Smooth muscle cell of the brain vasculature (primary cell): ENCODE data around the gene CDH2.

ENCODE experiments used
- DNase-seq: peaks from one replicate; pipeline ENCODE4 v3.0.0-alpha.2; 2012; ENCODE audit warnings: low read depth, low spot score

Gene CDH2

DNA sequence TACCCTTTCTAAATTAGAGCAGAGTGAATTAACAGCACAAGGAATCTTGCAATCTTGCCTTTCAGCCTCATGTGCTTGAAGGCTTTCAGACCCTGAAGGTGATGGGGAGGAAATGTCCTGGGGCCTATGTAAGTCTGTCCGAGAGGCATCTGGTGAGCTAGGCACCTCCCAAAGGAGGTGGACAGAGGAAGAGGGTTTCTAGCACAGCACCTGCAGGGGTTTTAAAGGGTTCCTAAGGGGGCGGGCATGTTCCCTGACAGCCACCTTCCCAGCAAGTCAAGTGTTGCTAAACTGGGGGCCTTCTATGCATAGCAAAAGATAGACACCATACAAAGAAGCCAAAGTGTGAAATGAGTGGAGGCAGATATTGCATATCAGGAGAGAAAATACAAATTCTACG is 88.5 kb downstream of the CDH2 start:
- no peak for DNase-seq

DNA sequence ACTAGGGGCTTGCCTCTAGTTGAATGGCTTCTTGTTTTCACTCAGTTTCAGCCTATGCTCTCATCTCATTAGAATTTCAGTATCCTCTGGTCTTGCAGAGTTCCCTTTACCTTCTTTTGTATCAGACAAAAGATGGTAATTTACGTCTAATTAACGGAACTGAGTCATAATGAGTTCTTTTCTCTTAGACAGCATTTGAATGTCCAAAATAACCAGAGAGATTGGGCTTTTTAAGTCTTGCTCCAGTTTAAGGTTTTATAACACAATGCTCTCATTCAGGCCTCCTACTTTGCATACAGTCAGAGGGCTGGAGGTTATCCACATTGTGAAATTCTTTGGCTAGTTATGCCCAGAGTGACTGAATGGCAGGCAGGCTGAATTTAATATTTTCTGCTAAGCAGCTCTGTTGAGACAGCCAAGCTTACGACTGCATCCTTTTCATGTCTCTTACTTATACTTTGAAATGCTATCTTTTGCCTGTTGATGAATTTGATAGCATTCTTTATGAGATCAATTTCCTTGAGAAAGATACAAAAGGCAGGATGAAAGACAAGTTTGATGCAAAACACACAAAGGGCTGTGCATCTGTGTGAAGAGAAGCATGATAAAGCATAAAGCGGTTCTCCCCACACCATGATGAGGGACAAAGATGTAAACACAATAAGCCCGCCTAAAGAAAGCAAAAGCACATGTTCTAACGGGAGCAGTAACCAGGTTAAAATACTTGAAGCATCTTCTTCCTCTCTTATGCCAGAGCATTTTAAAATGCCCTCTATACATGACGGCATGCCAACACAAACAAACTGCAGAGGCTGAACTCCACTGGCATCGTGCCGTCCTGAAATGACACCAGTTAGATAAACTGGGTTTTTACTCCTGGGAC is 90.0 kb downstream of the CDH2 start:
- no peak for DNase-seq

DNA sequence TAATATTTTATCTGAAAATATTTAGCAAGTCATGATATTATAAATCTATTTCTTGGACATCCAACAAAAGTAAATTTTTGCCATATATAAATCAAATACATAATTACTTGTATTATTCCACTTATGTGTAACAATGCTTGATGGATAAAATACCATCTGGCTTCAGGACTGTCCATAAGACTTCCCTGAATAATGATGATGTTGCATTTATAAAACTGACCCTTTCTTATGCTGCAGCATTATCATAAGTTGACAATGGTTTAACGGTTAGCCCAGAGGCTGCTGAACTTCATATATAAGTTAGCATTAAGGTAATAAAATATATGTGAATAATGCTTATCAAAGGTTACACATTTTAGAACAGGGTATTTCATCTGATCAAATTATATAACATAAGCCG is 95.4 kb downstream of the CDH2 start:
- no peak for DNase-seq

DNA sequence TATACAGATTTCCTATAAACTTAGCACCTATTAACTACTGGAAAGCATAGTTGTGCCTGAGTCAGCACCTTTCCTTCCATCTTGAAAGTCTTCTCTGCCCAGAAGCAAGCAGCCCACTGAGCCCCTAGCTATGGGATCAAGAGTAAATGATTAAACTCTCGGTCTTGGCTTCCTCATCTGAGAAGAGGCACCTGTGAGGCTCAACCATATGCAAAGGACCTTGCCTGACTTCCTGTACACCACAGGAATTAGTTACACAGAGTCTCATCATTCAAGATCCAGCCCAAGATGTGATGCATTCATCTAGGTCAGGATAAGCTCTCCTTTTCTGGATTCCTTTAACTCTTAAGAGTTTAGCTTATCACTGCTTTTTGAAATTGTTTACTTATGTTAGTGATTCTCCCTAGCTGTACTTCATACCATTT is 96.0 kb downstream of the CDH2 start:
- no peak for DNase-seq

DNA sequence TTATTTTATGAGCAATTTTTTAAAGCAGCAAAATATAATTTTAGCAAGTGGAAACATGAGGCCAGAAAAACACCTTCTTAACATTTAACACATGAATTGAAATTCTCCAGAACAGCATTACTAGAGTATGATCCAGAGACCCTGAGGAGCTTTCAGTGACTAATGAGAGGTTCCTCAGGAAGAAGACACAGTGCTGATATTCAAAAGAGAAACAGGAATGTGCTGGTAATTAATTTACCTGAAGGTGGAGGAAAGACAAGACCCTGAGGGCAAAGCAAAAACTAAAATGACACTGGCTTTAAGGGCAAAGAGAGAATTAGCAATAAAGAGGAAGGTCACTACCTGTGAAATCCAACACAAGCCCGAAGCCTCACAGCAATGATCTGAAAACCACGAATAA is 97.0 kb downstream of the CDH2 start:
- DNase-seq: no peak

DNA sequence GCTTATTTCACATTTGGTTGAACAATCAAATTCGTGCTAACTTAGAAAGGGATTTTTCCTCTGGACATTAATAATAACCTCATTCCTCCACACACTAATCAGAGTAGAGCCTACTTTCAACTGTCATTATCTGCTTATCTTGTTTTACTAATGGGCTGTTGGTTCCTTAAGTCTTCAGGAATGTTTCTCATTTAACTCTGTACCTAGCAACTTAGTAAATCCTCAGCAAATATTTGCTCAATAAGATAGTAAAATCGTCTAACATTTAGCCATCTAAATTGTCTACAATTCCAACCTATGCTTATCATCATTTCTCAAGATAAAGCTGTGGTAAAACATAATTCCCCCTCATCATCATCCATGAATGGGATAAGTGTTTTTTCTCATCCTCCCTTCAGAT is 98.1 kb downstream of the CDH2 start:
- no peak for DNase-seq

DNA sequence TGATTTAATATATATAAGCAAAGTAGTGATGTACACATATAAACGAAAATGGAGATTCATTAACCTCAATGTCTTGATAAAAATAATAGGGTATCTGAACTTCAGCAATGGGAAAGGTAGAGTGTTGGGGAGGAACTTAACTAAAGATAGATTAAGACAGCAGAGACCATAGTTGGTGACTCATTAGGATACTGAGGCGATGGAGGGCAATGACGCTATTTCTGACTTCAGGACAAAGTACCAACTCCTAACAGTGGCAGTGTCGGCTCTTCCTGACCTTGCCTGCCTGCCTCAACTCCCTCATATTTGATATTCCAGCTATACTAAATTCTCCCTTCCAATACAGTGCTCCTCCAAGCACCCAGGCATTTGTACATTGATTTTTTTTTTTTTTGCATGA is 98.6 kb downstream of the CDH2 start:
- DNase-seq: no peak

DNA sequence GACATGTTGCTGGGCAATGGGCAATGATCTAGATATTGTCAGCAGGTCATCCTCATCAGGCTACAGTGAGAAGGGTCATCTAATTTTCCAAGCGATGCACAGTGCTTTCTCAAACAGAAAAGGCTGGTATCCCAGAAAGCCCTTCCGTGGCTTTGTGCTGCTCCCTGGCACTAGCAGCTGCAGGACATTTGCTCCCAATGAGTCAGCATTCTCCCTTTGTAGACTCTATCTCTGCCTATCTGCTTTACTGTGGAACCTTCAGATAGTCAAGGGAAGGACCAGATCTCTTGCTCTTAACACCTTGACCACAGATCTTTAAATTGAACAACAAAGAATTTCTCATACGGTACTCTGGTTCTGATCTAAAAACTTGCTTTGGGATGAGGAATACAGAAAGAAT is 101.4 kb downstream of the CDH2 start:
- no peak for DNase-seq

DNA sequence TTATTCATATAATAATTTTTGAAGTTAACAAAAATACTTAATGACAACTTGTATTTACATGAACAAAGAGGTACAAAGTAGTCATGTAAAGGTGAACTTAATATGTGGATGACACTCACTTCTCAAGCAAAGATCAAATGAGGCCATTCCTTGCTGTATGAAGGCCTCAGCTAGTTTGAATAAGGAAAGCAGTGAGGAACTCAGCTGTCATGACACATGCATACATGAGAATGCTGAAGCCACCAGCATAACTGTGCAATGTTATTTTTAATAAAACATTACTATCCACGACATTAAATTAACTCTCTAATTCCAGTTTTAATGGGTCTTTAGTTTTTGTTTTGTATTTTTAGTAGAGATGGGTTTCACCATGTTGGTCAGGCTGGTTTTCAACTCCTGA is 102.9 kb downstream of the CDH2 start:
- no peak for DNase-seq

DNA sequence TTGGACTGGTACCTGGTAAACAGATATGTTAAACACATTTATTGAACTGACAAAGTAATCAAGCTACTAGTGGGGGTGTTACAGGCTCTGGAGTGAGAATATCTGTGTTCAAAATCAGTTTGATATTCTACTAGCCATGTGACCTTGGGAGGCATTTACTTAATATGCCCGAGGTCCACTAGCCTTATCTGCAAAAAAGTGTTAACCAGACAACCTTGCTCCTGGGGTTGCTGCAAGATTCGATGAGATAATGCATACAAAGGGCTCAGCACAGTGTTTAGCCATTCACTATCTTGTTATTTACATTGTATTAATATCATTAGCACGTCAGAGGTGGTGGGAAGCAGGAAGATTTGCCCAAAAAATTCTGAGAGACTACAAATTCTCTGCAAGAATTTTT is 103.3 kb downstream of the CDH2 start:
- no peak for DNase-seq

DNA sequence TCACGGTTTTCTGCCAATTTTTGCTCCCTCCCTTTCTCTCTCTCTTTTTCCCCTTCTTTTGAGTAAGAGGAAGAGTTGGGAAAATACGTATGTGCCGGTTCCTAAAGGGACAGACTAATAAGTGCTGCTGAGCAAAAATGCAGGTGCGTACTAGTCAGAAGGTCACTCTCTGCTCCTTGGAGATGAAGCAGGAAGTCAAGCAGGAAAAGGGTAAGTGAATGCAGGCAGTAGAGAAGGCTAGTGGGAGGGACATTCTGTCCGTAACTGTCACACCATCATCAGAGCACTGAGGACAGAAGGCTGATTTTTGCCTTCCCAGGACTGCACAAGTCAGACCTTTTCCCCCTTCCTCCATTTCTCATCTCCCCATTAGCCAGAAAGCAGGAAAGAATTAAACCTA is 105.7 kb downstream of the CDH2 start:
- DNase-seq: no peak

DNA sequence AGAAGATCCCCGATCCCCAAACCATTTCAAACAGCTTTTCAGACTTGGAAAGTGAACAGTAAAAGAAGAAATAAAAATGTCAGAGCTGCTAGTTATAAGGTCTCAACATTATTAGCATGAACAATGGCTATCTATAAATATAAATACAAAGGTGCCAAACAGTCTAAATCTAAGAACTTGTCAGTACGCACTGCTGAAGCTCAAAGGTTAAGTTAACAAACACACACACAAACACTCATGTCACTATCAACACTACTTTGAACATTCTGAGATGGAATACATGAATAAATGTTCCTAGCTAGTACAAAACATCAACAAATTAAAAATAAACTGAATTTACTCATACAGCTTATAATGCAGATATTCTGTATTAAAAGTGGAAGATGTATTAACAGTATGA is 108.7 kb downstream of the CDH2 start:
- DNase-seq: no peak

DNA sequence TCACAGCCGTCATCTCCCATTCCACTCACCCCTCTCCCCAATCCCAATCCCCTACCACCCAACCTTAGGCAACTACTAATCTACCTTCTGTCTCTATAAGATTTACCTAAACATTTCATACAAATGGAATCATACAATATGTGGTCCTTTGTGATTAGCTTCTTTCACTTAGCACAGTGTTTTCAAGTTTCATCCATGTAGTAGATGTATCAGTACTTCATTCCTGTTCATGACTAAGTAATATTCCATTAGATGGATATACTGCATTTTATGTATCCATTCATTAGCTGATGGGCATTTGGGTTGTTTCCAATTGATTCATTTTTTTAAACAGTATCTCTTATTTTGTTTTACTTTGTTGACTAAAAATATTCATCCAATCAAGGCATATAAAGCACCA is 109.6 kb downstream of the CDH2 start:
- DNase-seq: no peak

DNA sequence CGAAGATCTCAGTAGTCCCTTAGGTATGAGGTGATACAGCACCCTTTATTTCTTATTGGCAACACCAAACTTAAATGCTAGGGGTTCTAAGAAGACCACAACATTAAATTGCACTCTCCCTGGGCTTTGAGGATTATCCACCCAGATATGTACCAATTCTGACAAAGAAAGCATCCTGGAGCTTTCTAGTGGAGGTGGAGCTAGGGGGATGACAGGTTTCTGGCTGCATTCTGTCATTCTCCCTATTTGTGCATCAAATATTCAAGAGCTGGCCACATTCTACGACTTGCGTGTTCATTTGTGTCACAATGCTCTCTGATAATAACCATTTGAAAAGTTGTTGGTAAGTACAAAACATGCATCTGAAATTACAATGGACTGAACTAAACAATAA is 111.1 kb downstream of the CDH2 start:
- no peak for DNase-seq

DNA sequence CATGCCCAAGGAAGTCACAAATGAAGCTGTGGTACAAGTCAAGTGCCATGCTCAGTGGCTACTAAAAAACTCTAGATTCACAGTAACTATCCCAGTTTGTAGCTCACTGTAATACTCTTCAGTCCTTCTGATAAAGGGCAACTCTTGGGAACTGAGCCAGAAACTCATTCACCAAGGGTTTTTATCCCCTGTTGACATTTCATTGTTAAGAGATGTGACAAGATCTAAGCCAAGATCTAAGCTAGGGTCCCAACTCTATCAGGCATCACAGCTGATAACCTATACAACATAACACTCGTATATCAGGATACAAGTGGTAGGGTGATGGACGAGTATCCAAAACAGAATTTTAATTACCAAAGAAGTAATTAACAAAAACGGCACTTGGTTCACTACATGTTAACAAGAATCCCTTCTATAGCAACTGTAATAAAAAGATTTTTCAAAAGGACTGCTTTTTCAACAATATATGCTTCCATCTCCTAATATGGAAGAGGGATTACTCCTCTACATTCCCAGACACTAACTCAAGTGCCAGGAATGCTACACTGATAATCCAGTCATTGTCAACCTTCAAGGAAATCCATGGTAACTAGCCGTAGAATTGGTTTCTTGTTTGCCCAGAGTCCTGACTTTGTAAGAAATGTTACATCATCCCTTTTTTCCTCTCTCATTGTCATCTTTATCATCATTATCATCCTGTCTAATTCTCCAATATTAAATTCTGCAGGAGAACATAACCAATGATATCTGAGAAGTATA is 111.7 kb downstream of the CDH2 start:
- DNase-seq: no peak

DNA sequence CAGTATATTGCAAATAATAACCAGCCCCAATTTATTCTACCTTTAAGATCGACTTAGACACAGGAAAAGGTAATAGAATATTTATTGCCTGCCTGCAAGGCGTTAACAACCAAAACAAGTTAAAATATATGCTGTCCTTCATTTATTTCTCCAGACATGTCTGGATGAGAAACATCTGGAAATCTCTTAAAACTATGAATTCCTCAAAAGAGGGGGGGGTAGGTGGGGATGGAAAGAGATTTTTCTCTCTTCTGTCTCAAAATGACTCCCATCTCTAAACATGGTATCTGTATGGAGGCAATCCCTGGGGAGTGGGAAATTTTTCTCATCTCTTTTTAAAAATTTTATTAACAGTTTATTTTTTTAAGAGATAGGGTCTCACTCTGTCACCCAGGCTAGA is 113.0 kb downstream of the CDH2 start:
- DNase-seq: no peak

DNA sequence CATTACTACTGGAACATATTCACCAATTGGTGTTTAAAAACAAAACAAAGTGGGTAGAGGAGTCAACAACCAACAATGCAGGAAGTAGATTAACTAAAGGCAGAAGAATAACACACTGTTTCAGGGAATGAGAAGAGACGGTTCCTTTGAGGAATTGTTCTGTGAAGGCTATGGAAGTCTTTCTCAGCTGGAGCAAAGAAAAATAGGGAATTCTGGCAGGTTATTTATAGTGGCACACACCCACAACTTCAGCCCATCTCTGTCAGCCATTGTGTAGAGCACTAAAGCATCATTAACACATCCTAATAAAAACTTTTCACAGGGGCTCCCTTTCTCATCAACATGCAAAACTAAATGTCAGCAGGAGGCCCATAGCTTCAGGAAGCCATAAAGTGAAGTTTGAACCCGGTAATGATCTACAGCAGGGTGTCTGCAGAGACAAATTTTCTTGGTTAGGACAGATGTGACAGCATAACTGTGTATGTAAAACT is 113.6 kb downstream of the CDH2 start:
- DNase-seq: no peak

DNA sequence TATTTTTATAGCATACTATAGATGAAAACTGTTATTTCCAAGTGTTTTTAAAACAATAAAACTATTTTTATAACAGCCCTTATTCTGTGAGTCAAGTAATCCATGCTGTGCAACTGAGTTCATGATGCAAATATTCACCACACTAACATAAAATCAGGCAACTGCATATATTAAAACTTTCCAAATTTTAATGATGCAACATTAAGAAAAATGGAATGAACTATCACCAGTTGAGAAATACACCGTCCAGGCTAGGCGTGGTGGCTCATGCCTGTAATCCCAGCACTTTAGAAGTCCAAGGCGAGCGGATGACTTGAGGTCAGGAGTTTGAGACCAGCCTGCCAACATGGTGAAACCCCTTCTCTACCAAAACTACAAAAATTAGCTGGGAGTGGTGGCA is 114.5 kb downstream of the CDH2 start:
- no peak for DNase-seq

DNA sequence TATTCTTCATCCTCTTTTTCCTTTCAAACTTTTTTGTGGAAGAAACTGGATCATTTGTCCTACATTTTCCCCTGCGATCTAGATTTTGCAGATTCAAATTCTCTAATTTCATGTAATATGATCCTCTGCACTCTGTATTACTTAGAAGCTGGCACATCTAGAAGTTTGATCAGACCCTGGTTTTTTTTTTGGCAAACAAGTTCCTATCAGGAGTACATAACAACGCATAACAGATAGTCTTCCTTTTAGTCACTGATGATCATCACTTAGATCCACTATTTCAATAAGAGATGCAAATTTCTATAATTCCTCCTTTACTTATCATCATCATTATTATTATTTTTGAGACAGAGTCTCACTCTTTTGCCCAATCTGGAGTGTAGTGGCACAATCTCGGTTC is 117.1 kb downstream of the CDH2 start:
- no peak for DNase-seq

DNA sequence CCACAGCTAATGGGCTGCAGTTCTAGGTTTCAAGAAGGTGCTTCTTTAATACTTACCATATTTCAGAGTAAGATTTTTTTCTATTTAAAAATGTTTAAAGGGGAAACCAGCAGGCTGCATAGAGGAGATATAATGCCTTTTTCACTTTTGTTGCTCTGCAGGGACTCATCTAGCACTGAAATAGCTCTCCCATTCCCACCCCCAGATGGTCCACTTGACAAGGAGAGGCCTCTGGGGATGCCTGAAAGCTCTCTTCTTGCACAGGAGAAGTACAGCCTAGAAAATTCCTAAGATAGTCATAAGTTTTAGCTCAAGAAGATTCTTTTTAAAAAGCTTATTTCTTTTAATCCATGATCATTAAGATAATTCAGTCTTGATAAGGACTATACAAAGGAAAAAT is 126.4 kb downstream of the CDH2 start:
- no peak for DNase-seq

DNA sequence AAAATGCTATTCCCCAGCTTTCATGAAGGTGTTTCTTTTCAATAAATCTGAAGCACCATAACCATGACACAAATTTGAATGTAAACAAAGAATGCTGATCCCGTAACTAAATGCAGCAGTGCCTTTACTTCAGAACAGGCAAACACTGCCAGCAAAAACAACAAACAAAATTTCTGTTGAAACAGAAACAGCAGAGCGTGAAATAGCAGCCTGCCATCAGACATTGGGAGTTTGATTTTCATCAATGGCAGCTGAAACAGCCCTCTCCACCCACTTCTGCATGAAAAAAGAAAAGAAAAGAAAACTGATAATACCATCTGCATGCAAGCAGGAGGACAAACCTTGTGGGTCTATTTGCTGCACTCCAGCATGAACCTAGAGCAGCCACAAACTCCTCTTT is 128.3 kb downstream of the CDH2 start:
- no peak for DNase-seq

DNA sequence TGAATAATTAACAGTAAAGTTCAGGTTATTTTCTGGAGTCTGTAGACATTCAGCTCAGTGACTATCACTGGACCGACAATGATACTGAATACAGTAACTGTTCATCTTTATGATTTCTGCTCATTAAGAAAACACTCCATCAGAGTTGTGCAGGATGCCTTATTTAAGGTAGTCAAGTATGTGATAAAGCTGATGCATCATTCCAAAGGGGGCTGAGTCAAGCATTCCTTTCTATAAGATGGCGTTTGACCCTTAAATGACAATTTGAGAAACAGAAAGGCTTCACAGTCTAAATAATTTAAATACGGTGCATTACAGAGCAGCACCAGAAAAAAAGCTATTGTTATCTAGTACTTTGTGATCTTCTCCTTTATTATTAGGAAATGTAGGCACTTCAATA is 131.1 kb downstream of the CDH2 start:
- DNase-seq: no peak

DNA sequence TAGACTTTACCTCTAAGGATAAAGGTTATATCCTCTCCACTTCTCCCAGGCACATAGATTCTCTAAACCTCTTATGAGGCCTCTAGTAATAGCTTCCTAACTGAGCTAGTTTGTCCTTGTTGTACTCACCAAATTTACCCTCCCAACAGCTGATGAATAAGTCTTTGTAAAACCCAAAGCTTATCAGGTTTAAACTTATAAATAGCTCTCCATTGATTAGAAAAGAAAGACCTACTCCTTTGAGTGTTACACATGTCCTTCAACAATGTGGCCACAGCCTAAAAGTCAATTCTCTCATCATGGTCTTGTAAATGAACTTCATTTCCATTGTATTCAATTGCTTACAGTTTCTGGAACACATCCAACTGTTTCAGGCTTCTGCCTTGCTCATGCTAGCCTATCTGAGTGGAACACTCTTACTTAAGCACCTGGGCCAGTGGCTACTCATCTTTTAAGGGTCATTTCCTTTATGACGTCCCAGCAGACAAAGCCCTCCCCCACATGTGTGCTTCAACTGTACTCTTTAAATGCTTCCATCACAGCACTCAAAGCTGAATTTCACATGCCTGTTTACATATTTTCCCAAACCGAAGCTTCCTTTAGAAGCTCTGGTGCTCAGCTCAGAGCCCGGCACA is 131.6 kb downstream of the CDH2 start:
- DNase-seq: no peak
